Hypothalamus (tissue), 51 donors: ENCODE results near the gene NT5C3A.

Experiments used
- DNase-seq, 51 donors: peaks; one replicate each; lab custom pipeline; 2025; lab: John Stamatoyannopoulos, UW

Gene NT5C3A

DNA sequence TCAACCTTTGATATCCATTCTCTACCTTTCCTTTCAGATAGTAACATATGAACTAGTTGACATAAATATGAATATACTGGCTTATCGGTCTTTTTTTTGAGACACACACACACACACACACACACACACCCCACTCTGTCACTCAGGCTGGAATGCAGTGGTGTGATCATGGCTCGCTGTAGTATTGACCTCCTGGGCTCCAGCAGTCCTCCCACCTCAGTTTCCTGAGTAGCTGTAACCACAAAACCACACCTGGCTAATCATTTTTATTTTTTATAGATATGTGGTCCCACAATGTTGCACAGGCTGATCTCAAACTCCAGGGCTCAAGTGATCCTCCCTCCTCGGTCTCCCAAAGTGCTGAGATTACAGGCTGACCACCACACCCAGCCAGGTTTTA lies 14.2 kb upstream of the NT5C3A start:
- DNase-seq, result no peak

DNA sequence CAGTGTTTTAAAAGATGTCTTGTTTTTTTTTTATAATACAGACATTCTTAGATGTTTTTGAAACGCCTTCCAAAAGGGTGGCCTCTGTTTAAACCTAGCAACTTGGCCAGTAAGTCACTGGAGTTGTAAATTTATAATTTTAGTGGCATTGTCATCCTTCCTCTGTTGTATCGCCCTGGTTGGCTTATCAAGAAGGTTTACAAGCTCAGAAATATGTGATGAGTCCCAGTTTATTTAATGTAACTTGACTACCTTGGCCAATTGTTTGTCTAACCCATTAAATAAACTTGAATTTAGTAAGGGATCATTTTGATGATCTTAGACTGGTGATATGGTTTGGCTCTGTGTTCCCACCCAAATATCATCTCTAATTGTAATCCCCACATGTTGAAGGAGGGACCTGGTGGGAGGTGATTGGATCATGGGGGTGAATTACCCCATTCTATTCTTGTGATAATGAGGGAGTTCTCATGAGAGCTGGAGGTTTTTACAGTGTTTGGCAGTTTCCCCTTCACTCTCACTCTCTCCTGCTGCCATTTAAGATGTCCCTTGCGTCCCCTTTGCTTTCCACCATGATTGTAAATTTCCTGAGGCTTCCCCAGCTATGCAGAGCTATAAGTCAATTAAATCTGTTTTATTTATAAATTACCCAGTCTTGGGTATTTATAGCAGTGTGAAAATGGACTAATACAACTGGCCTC lies 13.4 kb upstream of the NT5C3A start:
- DNase-seq, result no peak

DNA sequence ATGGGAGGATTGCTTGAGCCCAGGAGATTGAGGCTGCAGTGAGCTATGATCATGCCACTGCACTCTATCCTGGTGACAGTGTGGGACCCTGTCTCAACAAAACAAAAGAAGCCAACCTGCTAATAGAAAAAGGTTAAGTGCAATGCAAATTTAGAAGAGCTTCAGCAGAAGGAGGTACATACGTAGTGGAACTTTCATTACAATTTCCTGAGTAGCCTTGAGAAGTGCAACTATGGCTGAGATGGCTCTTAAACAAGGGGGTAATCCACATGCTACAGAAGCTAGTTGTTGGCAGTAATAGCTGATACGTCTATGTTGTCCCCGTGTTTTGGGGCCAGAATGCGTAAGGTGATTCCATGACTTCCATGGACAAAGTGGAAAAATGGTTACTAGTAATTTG lies 10.7 kb upstream of the NT5C3A start:
- no peak for DNase-seq

GRCh38 chr7:33072471-33072870 lies 9.9 kb upstream of the NT5C3A start:
- no peak for DNase-seq

DNA sequence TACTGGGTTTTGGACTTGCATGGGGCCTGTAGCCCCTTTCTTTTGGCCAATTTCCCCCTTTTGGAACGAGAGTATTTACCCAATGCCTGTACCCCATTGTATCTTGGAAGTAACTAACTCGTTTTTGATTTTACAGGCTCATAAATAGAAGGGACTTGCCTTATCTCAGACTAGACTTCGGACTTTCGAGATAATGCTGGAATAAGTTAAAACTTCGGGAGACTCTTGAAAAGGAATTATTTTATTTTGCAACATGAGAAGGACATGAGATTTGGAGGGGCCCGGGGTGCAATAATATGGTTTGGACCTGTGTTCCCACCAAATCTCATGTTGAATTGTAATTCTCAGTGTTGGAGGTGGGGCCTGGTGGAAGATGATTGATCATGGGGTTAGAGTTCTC lies 8.3 kb upstream of the NT5C3A start:
- no peak for DNase-seq

GRCh38 chr7:33070277-33070676 lies 7.7 kb upstream of the NT5C3A start:
- no peak for DNase-seq

DNA sequence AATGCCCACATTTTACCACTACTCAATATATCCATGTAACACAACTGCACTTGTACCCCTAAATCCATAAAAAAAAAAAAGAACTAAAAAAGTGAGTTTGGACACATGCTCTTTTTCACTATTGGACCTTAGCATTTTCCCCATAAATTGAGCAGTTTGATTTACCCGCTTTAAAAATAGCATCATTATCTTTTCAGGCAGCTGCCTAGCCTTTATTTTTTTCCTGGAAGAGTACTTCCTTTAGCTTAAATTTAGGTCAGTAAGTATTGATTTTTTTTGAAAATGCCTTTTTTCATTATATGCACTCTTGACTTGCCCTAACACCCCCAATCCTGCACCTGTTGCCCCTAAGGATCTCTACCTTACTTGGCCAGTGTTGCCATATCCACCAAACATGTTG lies 5.3 kb upstream of the NT5C3A start:
- no peak for DNase-seq

GRCh38 chr7:33066771-33067170 lies 4.2 kb upstream of the NT5C3A start:
- no peak for DNase-seq

DNA sequence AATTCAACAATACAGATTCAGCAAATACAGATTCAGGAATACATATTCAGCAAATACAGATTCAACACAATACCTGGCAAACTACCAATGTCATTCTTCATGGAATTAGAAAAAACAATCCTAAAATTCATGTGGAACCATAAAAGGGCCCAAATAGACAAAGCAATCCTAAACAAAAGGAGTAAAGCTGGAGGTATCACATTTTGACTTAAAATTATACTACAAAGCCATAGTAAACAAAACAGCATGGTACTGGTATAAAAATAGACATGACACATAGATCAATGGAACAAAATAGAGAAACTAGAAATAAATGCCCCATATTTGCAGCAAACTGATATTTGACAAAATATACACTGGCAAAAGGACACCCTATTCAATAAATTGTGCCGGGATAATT lies 3.4 kb upstream of the NT5C3A start:
- no peak for DNase-seq

DNA sequence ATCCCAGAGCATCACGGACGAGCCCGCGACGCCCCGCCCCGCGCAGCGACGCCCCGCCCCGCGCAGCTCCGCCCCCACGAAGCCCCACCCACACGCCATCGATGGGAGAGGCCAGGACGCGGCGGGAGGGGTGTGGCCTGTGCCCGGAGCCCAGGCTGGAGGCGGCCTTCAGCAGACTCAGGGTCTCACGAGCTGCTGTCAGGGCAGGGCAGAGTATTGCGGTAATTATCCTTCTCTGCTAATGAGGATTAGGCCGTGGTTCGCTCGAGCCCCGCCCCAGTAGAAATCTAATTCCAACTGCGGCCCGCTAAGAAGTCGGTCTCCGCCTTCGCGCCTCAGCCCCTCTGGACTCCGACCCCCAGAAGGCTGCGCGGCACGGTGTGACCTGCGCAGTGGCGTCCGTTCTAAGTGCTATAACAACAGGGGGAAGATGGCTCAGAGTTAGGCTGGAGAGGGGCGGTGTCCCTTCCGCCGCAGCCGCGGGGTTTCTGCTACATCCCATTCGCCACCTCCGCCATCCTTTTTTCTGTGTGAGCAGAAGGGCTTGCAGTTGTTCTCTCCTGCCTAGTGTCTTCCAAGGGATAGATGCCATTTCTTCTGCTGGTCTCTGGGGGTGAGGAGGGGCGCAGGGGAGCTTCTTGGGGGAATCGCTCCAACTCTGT lies 337 bp upstream of the NT5C3A start:
- DNase-seq, result peak; percentile 81 to 99 (median 95)

DNA sequence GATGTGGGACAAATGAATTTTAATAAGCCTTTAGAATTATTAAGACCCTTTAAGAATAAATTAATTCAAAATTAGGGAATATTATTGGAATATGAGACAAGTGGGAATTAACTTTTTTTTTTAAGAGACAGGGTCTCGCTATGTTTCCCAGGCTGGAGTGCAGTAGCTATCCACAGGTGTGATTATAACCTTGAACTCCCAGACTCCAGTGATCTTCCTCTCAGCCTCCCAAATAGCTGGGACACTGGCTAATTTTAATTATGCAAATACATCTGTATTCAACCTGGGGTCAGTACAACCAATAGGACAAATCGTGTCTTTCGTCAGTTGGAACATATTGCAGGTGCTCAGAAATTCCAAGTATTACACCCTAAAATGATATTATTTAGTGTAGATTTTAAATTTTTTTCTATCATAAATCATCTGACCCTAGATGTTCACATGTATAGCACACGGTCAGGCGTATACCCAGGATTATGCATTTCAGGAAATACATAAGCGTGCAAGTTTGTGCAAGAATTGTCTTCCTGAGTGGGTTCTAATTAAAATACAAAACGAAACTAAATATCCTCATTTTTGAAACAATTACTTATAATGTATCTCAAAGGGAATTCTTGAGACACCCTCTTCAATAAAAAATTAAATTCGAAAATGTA lies 1.2 kb downstream of the NT5C3A start:
- DNase-seq, result no peak

GRCh38 chr7:33059635-33060034 lies 2.9 kb downstream of the NT5C3A start:
- no peak for DNase-seq

DNA sequence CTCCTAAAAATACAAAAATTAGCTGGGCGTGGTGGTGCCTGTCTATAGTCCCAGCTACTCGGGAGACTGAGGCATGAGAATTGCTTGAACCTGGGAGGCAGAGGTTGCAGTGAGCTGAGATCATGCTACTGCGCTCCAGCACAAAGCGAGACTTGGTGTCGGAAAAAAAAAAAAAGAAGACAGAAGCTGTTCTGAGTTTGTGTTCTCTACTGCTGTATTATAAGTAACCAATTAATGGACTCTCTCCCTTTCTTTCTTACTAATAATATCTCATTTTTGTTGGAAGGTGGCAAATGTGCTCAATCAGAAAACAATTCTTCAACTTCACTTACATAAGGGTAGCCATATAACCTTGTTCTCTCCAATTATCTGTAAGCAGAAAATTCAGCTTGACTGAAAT lies 7.4 kb downstream of the NT5C3A start:
- no peak for DNase-seq

DNA sequence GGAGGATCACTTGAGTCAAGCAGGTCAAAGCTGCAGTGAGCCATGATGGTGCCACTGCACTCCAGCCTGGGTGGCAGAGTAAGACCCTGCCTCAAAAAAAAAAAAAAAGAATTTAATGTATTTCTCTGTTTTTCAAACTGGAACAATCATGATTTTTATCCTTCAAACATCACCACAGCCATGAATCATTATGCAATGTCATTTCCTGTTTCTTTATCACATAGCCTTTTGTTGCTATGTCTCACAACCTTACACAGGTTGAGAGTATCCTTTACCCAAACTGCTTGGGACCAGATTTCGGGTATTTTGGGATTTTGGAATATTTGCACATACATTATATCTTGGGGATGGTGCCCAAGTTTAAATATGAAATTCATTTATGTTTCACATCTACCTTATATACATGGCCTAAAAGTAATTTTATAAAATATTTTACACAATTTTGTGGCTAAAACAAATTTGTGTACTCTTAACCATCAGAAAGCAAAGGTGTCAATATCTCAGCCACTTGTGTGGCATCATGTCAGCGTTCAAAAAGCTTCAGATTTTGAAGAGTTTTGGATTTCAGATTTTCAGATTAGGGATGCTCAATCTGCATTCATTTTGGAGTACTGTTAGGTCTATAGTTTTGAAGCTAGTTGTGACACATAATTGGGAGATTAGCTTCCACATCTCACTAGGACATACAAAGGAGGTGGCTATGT lies 8.2 kb downstream of the NT5C3A start:
- no peak for DNase-seq

GRCh38 chr7:33053721-33054120 lies 8.9 kb downstream of the NT5C3A start:
- DNase-seq, result no peak

- peak in 3 of 51 donors; percentile 1 to 2 (median 2) for DNase-seq
Measured at GRCh38 chr7:33050535-33051318, 11.8 kb downstream of the NT5C3A start.

DNA sequence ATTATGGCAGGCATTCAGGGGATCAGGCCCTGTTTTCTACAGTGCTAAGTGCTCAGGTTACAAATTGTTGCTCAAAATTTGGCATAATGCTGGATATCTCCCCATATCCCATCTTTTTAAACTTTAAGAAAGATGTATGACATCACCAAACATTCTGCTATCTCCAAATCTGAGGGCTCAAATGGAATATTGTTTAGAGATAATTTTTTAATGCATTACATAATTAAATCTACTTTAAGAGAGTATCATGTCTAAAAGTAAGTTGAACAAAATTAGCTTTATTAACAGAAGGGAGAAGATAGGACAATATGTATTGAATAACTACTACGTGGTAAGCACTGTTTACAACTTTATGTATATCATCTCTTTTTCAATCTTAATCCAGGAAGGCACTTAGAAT lies 13.9 kb downstream of the NT5C3A start:
- no peak for DNase-seq

DNA sequence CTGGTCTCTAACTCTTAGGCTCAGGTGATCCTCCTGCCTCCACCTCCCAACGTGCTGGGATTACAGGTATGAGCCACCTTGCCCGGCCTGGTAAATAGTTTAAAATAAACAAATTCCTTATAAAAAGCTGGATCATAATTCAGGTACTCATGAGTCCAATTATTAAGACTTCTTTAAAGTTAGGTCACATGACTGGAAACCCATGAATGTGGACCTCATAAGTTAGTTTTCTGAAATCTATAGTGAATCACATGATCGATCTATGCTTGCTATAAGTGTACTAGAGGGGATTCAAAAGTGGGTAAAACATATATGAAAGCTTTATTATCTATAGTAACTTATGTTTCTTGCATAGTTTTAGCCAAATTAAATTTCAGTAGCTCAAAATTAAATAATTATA lies 14.3 kb downstream of the NT5C3A start:
- DNase-seq, result no peak

GRCh38 chr7:33044986-33045385 lies 17.6 kb downstream of the NT5C3A start:
- DNase-seq, result no peak

GRCh38 chr7:33044401-33044718 lies 18.2 kb downstream of the NT5C3A start:
- DNase-seq, result no peak
